Measurements from ENCODE around the gene MMAB. TPM values are rescaled to one million over a fixed set of nuclear protein-coding genes. Genes with fewer than 3 reads are reported as not detected.

Gene MMAB
- total RNA-seq, 1 experiment from 2014 or later = 24.3 TPM

GRCh38 chr12:109555431-109556315 is 17.6 kb downstream of the MMAB start:
- no peak overlapping the region for H3T11ph ChIP-seq (ENCODE audit: low read length)
- H3K79me2 ChIP-seq (ENCODE audit: insufficient read depth, low read length) = no peaks in the 10 kb centered on the region
- H4K20me1 ChIP-seq (ENCODE audit: control insufficient read depth, insufficient read depth, insufficient read length) = no peaks in the 10 kb centered on the region
- no peak overlapping the region for H4K91ac ChIP-seq (ENCODE audit: insufficient read length, low read depth, low read length)
- no peak overlapping the region for H2BK5ac ChIP-seq (ENCODE audit: insufficient read length, low read length)
- no peaks in the 10 kb centered on the region for H3K23me2 ChIP-seq (ENCODE audit: insufficient read length, low read depth, low read length, poor library complexity, severe bottlenecking)
- H2BK20ac ChIP-seq (ENCODE audit: low read depth, low read length, poor library complexity, severe bottlenecking) = no peak overlapping the region
- no peak overlapping the region for H2BK12ac ChIP-seq (ENCODE audit: insufficient read length, low read depth, low read length)
- no peak overlapping the region for H3K4me2 ChIP-seq (ENCODE audit: insufficient read depth, insufficient read length, low read length)
- Mint-ChIP-seq H3K9me3 (no peaks in the 10 kb centered on the region), H3K27ac (peak overlapping the region in 2 of 3 experiments; percentile 52 to 79; a peak in 3 of 7 replicates), H3K36me3 (ENCODE audit: insufficient read depth in 1 of 3, low read depth in 3 of 3) (peaks cover 0 to 3% (median 2%) of the 10 kb centered on the region in 3 experiments; a peak in 4 of 7 replicates), H3K27me3 (ENCODE audit: low read depth) (peaks cover 6% of the 10 kb centered on the region), H3K4me3 (no peak overlapping the region), H3K4me1 (peaks cover 2 to 3% of the 10 kb centered on the region in 2 experiments; a peak in 3 of 4 replicates)
- no peak for TF ChIP-seq CTCF (conservative IDR thresholded peaks at IDR 0.05)
- no peak overlapping the region for H3K23ac ChIP-seq (ENCODE audit: insufficient read length, low read depth, low read length)
- H3K4me1 ChIP-seq (ENCODE audit: insufficient read depth, low read length) = no peaks in the 10 kb centered on the region
- H4K8ac ChIP-seq (replicated peaks; ENCODE audit: insufficient read length, low read depth, low read length) = no peak overlapping the region
- H2AK5ac ChIP-seq (ENCODE audit: insufficient read length, low read length) = no peak overlapping the region
- H3K27me3 ChIP-seq (ENCODE audit: insufficient read depth, low read length) = no peaks in the 10 kb centered on the region
- no CpG with 5 or more reads among the region's 18 CpGs for WGBS (ENCODE audit: extremely low coverage, insufficient read length, low lambda C conversion rate)
- no peak overlapping the region for H3K56ac ChIP-seq (ENCODE audit: insufficient read length, low read depth, low read length)
- no peaks in the 10 kb centered on the region for H3K9me3 ChIP-seq (ENCODE audit: control insufficient read depth, low read depth, low read length)
- H3K27ac ChIP-seq (ENCODE audit: insufficient read length, low read depth, low read length) = no peak overlapping the region
- H2BK120ac ChIP-seq (ENCODE audit: low read depth, low read length, poor library complexity, severe bottlenecking) = no peak overlapping the region
- no peaks in the 10 kb centered on the region for H3K79me1 ChIP-seq (ENCODE audit: insufficient read depth, low read depth, low read length, poor library complexity, severe bottlenecking)
- no peak overlapping the region for H3K9ac ChIP-seq (ENCODE audit: extremely low read depth, insufficient read length, low read length)
- no peak overlapping the region for H2BK15ac ChIP-seq (ENCODE audit: low read depth, low read length)
- H4K5ac ChIP-seq (ENCODE audit: insufficient read length, low read depth, low read length) = no peak overlapping the region
- no peak overlapping the region for H3K18ac ChIP-seq (ENCODE audit: insufficient read length, low read depth, low read length)
- H3K14ac ChIP-seq (ENCODE audit: insufficient read depth, low read length) = no peak overlapping the region
- H3K4ac ChIP-seq (ENCODE audit: low read depth, low read length) = no peak overlapping the region
- H2AFZ ChIP-seq (ENCODE audit: low read length) = no peak overlapping the region
- no peak for DNase-seq
